Fibroblast of villous mesenchyme (primary cell): Measurements from ENCODE around the gene ERN2. TPM values are rescaled to one million over a fixed set of nuclear protein-coding genes. Genes with fewer than 3 reads are reported as not detected.

Experiments used
- DNase-seq: peaks from one replicate; pipeline ENCODE4 v3.0.0-alpha.2; 2010; ENCODE audit warnings: low read depth
- H3K4me3 ChIP-seq: 2 replicates; pipeline ENCODE4 v1.5.1; 2011; ENCODE audit warnings: low read depth, mild to moderate bottlenecking, low read length
- CTCF ChIP-seq: IDR thresholded peaks from 2 replicates; pipeline ENCODE4 v1.5.1; 2012; ENCODE audit warnings: low read depth, mild to moderate bottlenecking, low read length; ENCODE audit not compliant: insufficient read depth
- total RNA-seq: library from RNA; depleted of rRNA; stranded (reverse); fragments of >200 nt; gene quantifications from 2 replicates; pipeline ENCODE4 v1.2.3, GENCODE V29; 2012

ERN2 gene
- total RNA-seq, 1 donor = 0.43 TPM

GRCh38 chr16:23711785-23712184, 1.2 kb downstream of the ERN2 start:
- H3K4me3 ChIP-seq = no peak overlapping the region
- no peak for DNase-seq
- TF ChIP-seq CTCF = no peak

- no peak overlapping the region for H3K4me3 ChIP-seq
- no peak for TF ChIP-seq CTCF
- no peak for DNase-seq
Measured at GRCh38 chr16:23710504-23710903, 2.5 kb downstream of the ERN2 start.

- DNase-seq = no peak
- no peak for TF ChIP-seq CTCF
- H3K4me3 ChIP-seq = no peak overlapping the region
Measured at GRCh38 chr16:23710008-23710407, 3.0 kb downstream of the ERN2 start.

GRCh38 chr16:23709536-23709935, 3.5 kb downstream of the ERN2 start:
- no peak for DNase-seq
- TF ChIP-seq CTCF = no peak
- no peak overlapping the region for H3K4me3 ChIP-seq

- DNase-seq = no peak
- no peak overlapping the region for H3K4me3 ChIP-seq
- TF ChIP-seq CTCF = no peak
Measured at GRCh38 chr16:23706439-23706838, 6.6 kb downstream of the ERN2 start.

- no peak for TF ChIP-seq CTCF
- no peak overlapping the region for H3K4me3 ChIP-seq
- no peak for DNase-seq
Measured at GRCh38 chr16:23705517-23705902, 7.5 kb downstream of the ERN2 start.

GRCh38 chr16:23704772-23705516, 8.1 kb downstream of the ERN2 start:
- no peak for TF ChIP-seq CTCF
- no peak overlapping the region for H3K4me3 ChIP-seq
- no peak for DNase-seq
